Pancreas (tissue), 10 donors: ENCODE results near the gene TMEM125. TPM values are rescaled to one million over a fixed set of nuclear protein-coding genes. Genes with fewer than 3 reads are reported as not detected.
A peak's percentile ranks its signal among the peaks of the same experiment; 100 is the strongest.

Experiments
- ATAC-seq, 4 donors: fragments of 200-7000 bp; cut with Tn5 transposase; one replicate each; pipeline versions ENCODE4 v1.8.0 to v1.9.1; 2020; ENCODE audit warnings: mild to moderate bottlenecking in 4 of 4, moderate library complexity in 4 of 4
- DNase-seq, 6 donors: peaks; one replicate each; pipeline ENCODE4 v3.0.0-alpha.2; 2020
- FAIRE-seq: peaks from 2 replicates; lab custom pipeline; 2012; peaks lifted over from hg19 to GRCh38; lab: Jason Lieb, UNC
- H3K27ac ChIP-seq, 4 donors: fragments of 200-600 bp; sonication (generic); 1 replicate in 3 of 4; 2 replicates in 1 of 4; pipeline versions ENCODE4 v1.5.0 to v1.8.0; 2020
- H3K27me3 ChIP-seq, 4 donors: fragments of 200-600 bp; one replicate each; pipeline ENCODE4 v1.8.0; 2021
- H3K36me3 ChIP-seq, 3 donors: fragments of 200-600 bp; sonication (generic) in 1 of 3; one replicate each; pipeline versions ENCODE4 v1.5.0 to v1.8.0; 2020 to 2021
- H3K4me1 ChIP-seq, 3 donors: fragments of 200-600 bp; one replicate each; pipeline ENCODE4 v1.8.0; 2021
- H3K4me3 ChIP-seq, 4 donors: fragments of 200-600 bp; sonication (generic) in 2 of 4; one replicate each; pipeline versions ENCODE4 v1.5.0 to v1.8.0; 2020 to 2021
- H3K9me3 ChIP-seq, 4 donors: fragments of 200-600 bp; one replicate each; pipeline ENCODE4 v1.8.0; 2021
- CTCF ChIP-seq, 4 donors: fragments of 200-600 bp; sonication (generic) in 3 of 4; IDR thresholded peaks; one replicate each; pipeline versions ENCODE4 v1.5.0 to v1.8.0; 2021; ENCODE audit warnings: antibody characterized with exemption in 4 of 4
- WGBS, 2 donors: extraction: QIAGEN DNeasy Blood & Tissue Kit; methylation state at CpG; one replicate each; pipeline ENCODE4 v1.1.7; 2013; 5-methylcytosine and 5-hydroxymethylcytosine counted together
- intact Hi-C, 3 donors: fragments of 100-400 bp; cut with DNase I; formaldehyde crosslinking; loops; one replicate each; pipeline versions ENCODE4 v1.11.1 to v1.14.2; 2022
- polyA plus RNA-seq, 2 donors: library from polyadenylated mRNA; stranded (reverse); fragments of 200-250 nt; gene quantifications; one replicate each; pipeline ENCODE4 v1.2.3, GENCODE V29; 2013
- total RNA-seq, 6 donors: library from RNA; stranded (reverse); fragmentation: NEBNext Ultra II Directional in 4 of 6; extraction: Animal tissue kit (Norgen Biotek cat#: 25700) in 4 of 6; gene quantifications; one replicate each; pipeline versions ENCODE4 v1.2.1 to v1.2.4, GENCODE V29; 2021 to 2023
- donor health status: healthy with polysubstance abuse.
- donor health status: DM: no; HTN: no; CAD: no; lungs with moderate emphysema.
- donor health status: DM: no; HTN: no; CAD: no.
- donor health status: control.
- donor health status: control.
- donor health status: Bipolar disorder and iron deficiency.
- donor health status: DM: yes; HTN: yes; CAD: no.
- donor health status: DM: no; HTN: no; CAD: no.
- donor health status: DM: no; HTN: no; CAD: no.
- donor health status: DM: yes; HTN: yes; CAD: no.

The TMEM125 gene
- total and polyA plus RNA-seq, 8 donors = 27.5 to 75.0 (median 44.4) TPM

GRCh38 chr1:43315963-43316737, 46.4 kb downstream of the TMEM125 start:
- no peaks in the 10 kb centered on the region for H3K4me1 ChIP-seq
- H3K9me3 ChIP-seq = no peaks in the 10 kb centered on the region
- no peak for TF ChIP-seq CTCF (IDR thresholded peaks at IDR 0.05)
- H3K4me3 ChIP-seq = no peak overlapping the region
- WGBS, 2 donors = 82 to 93% methylated on average over 10 of the region's 10 CpGs
- no peak for FAIRE-seq
- H3K27ac ChIP-seq = no peak overlapping the region
- peak in 1 of 6 donors; percentile 14 for DNase-seq
- no peak for ATAC-seq
- H3K36me3 ChIP-seq = no peaks in the 10 kb centered on the region
- intact Hi-C loops = no loop called here
- H3K27me3 ChIP-seq = no peaks in the 10 kb centered on the region

- H3K4me3 ChIP-seq = no peak overlapping the region
- H3K27ac ChIP-seq = no peak overlapping the region
- no peaks in the 10 kb centered on the region for H3K9me3 ChIP-seq
- no peaks in the 10 kb centered on the region for H3K4me1 ChIP-seq
- intact Hi-C loops = no loop called here
- ATAC-seq (no peak), DNase-seq (peak in 1 of 6 donors; percentile 43), FAIRE-seq (no peak)
- no peak for TF ChIP-seq CTCF (IDR thresholded peaks at IDR 0.05)
- WGBS, 2 donors = 80 to 86% methylated on average over 16 of the region's 16 CpGs
- H3K36me3 ChIP-seq = no peaks in the 10 kb centered on the region
- no peaks in the 10 kb centered on the region for H3K27me3 ChIP-seq
Observed at GRCh38 chr1:43316738-43317520, 47.1 kb downstream of the TMEM125 start.

- H3K9me3 ChIP-seq = no peaks in the 10 kb centered on the region
- no peak overlapping the region for H3K27ac ChIP-seq
- H3K27me3 ChIP-seq = no peaks in the 10 kb centered on the region
- FAIRE-seq = no peak
- no peaks in the 10 kb centered on the region for H3K36me3 ChIP-seq
- H3K4me3 ChIP-seq = no peak overlapping the region
- DNase-seq = peak in 1 of 6 donors; percentile 43
- WGBS, 2 donors = 88 to 89% methylated on average over 15 of the region's 15 CpGs
- no peak for ATAC-seq
- no peaks in the 10 kb centered on the region for H3K4me1 ChIP-seq
- intact Hi-C loops = no loop called here
- no peak for TF ChIP-seq CTCF (IDR thresholded peaks at IDR 0.05)
Observed at GRCh38 chr1:43317817-43318471, 48.2 kb downstream of the TMEM125 start.

- no peak overlapping the region for H3K4me3 ChIP-seq
- ATAC-seq = no peak
- no peaks in the 10 kb centered on the region for H3K27me3 ChIP-seq
- WGBS, 2 donors = 79 to 81% methylated on average over 4 of the region's 4 CpGs
- H3K9me3 ChIP-seq = no peaks in the 10 kb centered on the region
- TF ChIP-seq CTCF (IDR thresholded peaks at IDR 0.05) = no peak
- no peak for DNase-seq
- no peaks in the 10 kb centered on the region for H3K4me1 ChIP-seq
- intact Hi-C loops = no loop called here
- no peak overlapping the region for H3K27ac ChIP-seq
- H3K36me3 ChIP-seq = no peaks in the 10 kb centered on the region
- no peak for FAIRE-seq
Observed at GRCh38 chr1:43318831-43319230, 49.0 kb downstream of the TMEM125 start.
